Activated CD4-positive, alpha-beta T cell treated with anti-CD3 and anti-CD28 coated beads, Interleukin-2, amount 50 U/mL, for 16 hours (primary cell): ENCODE data around the gene SMCHD1.
"Not testable (repeated sequence)": the region's sequence is repeated elsewhere in the genome, so short reads cannot be mapped to it uniquely, and the experiment has no call there.

Experiments
- DNase-seq: peaks from one replicate; pipeline ENCODE4 v3.0.0-alpha.2; 2020

The SMCHD1 gene

GRCh38 chr18:2723207-2723606, 67.7 kb downstream of the SMCHD1 start:
- DNase-seq, result no peak

- no peak for DNase-seq
These were observed 74.2 kb downstream of the SMCHD1 start for GRCh38 chr18:2729757-2730156.

- DNase-seq, result no peak
These were observed 81.3 kb downstream of the SMCHD1 start for GRCh38 chr18:2736823-2737222.

GRCh38 chr18:2740082-2740481, 84.6 kb downstream of the SMCHD1 start:
- DNase-seq, result not testable (repeated sequence)

DNA sequence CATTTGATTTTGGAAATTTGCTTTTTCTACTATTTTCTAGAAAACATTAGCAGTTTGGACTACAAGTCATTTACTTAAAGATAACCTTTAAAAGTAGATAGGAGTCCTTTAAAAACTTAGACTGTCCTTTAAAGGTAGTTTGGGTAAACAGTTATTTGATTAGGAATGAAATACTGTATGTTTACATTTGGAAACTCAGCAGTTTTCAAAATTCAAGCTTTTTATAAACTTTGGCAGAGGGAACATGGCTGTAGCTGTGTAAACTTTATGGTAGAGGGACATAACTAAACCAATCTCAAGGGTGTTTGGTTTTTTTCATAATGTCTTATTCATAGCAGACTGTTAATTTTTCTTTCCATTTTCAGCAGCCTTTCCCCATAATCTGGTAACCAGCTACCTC, 90.7 kb downstream of the SMCHD1 start:
- DNase-seq, result no peak

GRCh38 chr18:2758309-2758708, 102.8 kb downstream of the SMCHD1 start:
- DNase-seq, result no peak

GRCh38 chr18:2774669-2775068, 119.1 kb downstream of the SMCHD1 start:
- no peak for DNase-seq

GRCh38 chr18:2776601-2777000, 121.1 kb downstream of the SMCHD1 start:
- no peak for DNase-seq

- no peak for DNase-seq
These were observed 121.7 kb downstream of the SMCHD1 start for GRCh38 chr18:2777241-2777640.

DNA sequence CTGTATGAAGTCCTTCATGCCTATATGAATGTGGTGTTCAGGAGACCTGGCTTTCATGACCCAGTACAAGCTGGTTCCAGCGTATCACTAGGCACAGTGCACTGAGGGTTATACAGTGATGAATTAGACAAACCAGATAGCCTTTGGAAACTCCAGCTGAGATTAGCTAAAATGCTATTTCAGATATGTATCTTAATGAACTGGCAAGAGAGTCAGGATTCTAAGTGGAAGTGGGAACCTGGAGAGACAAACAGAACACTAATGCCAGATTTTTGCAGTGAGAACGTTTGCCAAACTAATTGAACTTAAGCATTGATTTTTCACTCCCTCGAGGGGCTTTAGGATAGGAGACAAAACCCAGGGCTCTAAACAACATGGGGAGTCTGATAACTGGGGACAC, 125.2 kb downstream of the SMCHD1 start:
- DNase-seq, result no peak

DNA sequence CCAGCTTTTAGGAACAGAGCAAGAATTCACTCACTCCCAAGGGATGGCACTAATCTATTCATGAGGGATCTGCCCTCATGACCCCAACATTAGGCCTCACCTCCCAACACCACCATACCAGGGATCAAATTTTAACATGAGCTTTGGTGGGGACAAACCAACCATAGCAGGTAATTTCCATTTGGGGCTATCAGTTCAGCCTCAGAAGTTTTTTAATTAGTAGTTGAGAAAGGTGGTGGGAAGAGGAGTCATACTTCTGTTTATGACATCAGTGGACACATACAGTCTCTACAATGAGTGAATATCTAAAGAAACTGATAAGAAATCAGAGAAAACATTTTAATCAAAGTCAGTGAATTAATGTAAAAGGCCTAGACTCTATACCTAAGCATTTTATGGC, 131.7 kb downstream of the SMCHD1 start:
- no peak for DNase-seq

DNA sequence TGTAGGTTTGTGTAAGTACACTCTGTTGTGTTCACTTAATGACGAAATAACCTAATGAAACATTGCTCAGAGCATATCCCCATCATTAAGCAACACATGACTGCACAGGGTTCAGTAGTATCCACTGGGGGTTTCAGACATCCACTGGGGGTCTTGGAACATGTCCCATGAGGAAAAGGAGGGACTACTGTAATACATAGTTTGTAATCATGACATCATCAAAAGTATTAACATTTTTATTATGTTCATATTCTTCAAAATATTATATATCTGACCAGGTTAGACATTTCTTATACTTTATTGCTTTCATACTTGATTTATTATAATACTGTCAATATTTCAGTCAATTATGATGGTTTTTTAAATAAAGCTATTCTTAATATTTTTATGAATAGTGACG, 136.9 kb downstream of the SMCHD1 start:
- DNase-seq, result no peak

DNA sequence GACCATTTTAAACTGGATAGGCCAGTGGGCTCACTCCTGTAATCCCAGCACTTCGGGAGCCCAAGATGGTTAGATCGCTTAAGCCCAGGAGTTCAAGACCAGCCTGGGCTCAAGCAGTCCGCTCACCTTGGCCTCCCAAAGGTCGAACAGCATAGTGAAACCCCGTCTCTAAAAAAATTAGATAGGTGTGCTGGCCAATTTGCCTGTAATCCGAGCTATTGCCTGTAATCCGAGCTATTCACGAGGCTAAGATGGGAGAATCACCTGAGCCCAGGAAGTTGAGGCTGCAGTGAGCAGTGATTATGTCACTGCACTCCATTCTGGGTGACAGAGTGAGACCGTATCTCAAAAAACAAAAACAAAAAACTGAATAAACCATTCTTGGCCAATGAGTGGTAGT, 138.6 kb downstream of the SMCHD1 start:
- DNase-seq, result no peak

DNA sequence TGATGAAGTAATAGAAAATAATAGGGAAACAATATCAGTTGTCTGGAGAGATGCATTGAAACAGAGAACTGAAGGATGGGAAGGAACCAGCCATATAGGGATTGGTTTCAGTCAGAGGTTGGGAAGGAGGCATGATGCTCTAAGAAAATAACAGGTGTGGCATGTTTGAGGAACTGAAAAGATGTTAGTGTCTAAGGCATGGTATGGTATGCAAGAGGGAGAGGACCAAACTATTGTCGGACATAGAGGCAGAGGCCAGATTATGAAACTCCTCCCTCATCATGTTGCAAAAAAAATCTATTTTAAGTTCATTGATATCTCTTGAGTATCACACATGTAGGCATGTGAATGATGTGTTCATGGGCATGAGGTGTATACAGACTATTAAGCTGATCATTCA, 142.4 kb downstream of the SMCHD1 start:
- no peak for DNase-seq

DNA sequence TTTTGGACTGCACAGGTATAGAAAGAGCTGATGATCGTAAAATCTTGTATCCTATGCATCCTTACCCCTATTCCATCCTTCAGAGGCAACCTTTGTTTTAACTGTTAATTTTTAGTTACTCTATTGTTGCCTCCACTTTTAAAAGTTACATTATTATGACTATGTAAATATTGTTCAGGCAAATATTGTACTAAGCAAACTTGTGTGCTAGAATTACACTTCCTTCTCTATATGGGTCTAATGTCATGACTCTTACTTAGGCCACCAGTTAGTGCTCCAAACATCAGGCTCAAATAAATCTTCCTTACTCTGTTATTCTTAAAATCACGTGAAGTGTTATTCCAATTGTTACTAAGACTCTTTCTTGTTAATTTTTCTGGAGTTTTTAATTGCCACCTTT, 143.8 kb downstream of the SMCHD1 start:
- no peak for DNase-seq

DNA sequence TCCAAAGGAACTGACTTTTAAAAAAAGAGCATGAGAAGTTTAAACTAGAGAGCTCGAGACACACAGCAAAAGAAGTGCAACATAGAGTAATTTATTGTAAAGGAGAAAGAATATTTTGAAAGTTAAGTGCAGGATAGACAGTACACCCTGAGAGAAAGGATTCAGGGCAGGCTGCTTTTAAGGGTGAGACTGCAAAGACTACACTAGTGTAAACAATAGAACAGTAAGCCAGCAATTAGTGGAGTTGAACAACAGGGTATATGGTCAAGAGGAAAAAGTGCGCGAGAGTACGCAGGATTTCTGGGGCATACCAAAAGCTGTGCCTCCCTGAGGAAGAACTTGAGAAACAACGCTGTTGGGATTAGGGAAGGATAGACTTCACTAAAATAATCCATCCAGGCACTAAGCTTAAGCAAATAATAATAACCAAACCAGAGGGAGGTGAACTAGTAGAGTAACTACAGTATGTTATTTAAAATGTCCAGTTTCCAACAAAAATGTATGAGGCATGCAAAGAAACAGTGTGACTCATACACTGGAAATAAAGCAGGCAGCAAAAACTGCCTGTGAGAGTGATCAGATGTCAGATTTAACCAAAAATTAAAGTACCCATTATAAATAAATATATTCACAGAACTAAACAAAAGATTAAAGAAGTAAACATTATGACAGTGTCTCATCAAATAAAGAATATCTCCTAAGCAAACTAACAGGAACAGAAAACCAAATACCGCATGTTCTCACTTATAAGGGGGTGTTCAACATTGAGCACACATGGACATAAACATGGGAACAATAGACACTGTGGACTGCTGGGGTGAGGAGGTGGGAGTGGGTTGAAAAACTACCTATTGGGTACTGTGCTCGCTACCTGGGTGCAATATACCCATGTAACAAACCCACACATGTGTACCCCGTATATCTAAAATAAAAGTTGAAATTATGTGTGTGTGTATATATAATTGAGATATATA, 150.7 kb downstream of the SMCHD1 start:
- DNase-seq, result no peak

GRCh38 chr18:2808640-2809039, 153.1 kb downstream of the SMCHD1 start:
- not testable (repeated sequence) for DNase-seq

GRCh38 chr18:2809666-2810183, 154.2 kb downstream of the SMCHD1 start:
- not testable (repeated sequence) for DNase-seq

DNA sequence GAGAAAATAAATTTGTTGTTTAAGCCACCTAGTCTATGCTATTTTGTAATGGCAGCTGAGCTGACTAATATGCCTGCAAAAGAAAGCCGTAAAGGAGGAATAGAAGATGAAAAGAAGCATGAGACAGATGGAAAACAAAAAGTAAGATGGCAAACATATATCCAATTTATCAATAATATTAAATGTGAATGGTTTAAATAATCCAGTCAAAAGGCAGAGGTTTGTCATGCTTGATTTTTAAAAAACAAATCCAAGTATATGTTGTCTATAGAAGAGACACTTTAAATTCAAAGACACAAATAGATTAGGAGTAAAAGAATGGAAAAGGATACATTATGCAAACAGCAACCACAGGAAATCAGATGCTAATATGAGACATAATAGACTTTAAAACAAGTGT, 155.9 kb downstream of the SMCHD1 start:
- DNase-seq, result no peak

- no peak for DNase-seq
These were observed 159.4 kb downstream of the SMCHD1 start for GRCh38 chr18:2814928-2815327.

DNA sequence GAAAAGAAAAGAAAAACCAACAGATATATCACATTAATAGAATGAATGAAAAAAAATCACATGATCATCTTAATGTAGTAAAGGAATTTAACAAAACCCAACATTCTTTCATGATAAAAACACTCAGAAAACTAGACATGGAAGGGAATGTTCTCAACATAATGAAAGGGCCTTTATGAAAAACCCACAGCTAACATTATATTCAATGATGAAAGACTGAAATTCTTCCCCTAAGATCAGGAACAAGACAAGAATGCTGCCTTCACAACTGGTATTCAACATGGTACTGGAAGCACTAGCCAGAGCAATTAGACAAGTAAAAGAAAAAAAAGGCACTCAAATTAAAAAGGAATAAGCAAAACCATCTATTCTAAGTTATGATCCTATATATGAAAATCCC, 162.8 kb downstream of the SMCHD1 start:
- no peak for DNase-seq

GRCh38 chr18:2821695-2822094, 166.2 kb downstream of the SMCHD1 start:
- DNase-seq, result no peak

- DNase-seq, result no peak
These were observed 166.8 kb downstream of the SMCHD1 start for GRCh38 chr18:2822213-2822921.

- no peak for DNase-seq
These were observed 167.7 kb downstream of the SMCHD1 start for GRCh38 chr18:2823202-2823601.
